Progenitor cell of endocrine pancreas (in vitro differentiated cells): ENCODE results near the gene KCND1. TPM values are rescaled to one million over a fixed set of nuclear protein-coding genes. Genes with fewer than 3 reads are reported as not detected.
A peak's percentile ranks its signal among the peaks of the same experiment; 100 is the strongest.

ENCODE experiments used
- DNase-seq: peaks from one replicate; pipeline ENCODE4 v3.0.0; 2021; ENCODE audit warnings: low spot score; ENCODE audit not compliant: unreplicated experiment
- H3K27ac Mint-ChIP-seq: 2 replicates; pipeline ENCODE4 v1.8.0; 2021; ENCODE audit warnings: mild to moderate bottlenecking, moderate library complexity, mixed read lengths
- H3K27me3 Mint-ChIP-seq: 2 replicates; pipeline ENCODE4 v1.8.0; 2021; ENCODE audit warnings: mixed read lengths
- H3K36me3 Mint-ChIP-seq: 2 replicates; pipeline ENCODE4 v1.8.0; 2022; ENCODE audit warnings: mixed read lengths; ENCODE audit not compliant: insufficient read depth
- H3K4me1 Mint-ChIP-seq: 2 replicates; pipeline ENCODE4 v1.8.0; 2021; ENCODE audit warnings: low read depth, mixed read lengths
- H3K4me3 Mint-ChIP-seq: 2 replicates; pipeline ENCODE4 v1.8.0; 2021; ENCODE audit warnings: low read depth, mild to moderate bottlenecking, moderate library complexity, mixed read lengths
- H3K9me3 Mint-ChIP-seq: 2 replicates; pipeline ENCODE4 v1.8.0; 2021; ENCODE audit warnings: low read depth, mixed read lengths
- total RNA-seq: library from RNA; stranded (reverse); gene quantifications from 2 replicates; pipeline ENCODE4 v1.2.1, GENCODE V29; 2021
- TF ChIP-seq, protein P1 (sequence below): fragments of 200-600 bp; sonication (generic); IDR thresholded peaks from one replicate; pipeline ENCODE4 v1.5.0; 2021; ENCODE audit warnings: antibody characterized with exemption, mild to moderate bottlenecking; ENCODE audit not compliant: unreplicated experiment

Gene KCND1
- total RNA-seq, 1 donor from 2014 or later, result 8.2 TPM

DNA sequence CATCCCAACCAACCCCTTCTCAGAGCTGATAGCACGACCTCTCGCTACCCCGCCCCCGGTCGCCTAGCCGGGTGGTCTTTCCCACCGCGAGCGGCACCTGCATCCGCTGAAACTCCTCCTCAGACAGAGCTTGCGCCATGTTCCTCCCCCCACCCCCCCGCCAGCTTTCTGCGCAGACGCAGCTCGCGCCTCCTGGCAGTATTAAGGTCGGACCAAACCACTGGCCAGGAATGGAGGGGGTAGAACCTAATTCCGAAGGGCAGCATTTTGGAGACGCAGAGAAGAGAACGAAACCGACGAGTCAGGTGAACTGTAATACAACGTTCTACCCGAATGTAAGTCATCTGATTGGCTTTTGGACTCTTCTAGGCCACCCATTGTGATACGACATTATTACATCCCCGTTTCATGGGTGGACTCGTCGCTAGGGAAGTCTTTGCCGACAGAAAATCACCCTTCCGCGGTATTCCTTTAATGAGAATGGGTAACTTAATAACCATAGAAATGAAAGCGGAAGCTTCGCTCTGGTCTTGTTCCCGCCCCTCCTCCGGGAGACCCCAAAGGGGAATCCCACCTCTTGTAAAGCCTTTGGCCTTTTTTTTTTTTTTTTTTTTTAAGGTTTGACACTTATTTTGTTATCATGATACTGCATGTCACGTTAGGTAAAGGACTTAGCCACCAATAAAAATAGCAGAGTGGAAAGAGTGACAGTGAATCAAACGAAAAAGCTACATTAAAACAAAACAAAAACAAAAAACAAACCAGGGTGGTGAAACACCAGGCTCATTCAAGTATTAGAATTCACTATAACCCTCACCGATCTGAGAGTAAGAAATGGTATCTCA lies 30.7 kb upstream of the KCND1 start, which contains the start of gene GRIPAP1:
GRIPAP1 (minus strand) TSS at position 174 of the 845 bp plus-strand sequence; CDS start at position 139, 35 bp downstream.
- DNase-seq, result peak; percentile 51
- Mint-ChIP-seq H3K27ac (peak within 1 kb of the TSS; percentile 97), H3K9me3 (peaks cover 16% of the 10 kb centered on the region), H3K27me3 (no peaks in the 10 kb centered on the region), H3K4me3 (peak within 1 kb of the TSS; percentile 99), H3K4me1 (peaks cover 11% of the 10 kb centered on the region), H3K36me3 (peaks cover 8% of the 10 kb centered on the region)
- TF ChIP-seq, protein P1, sequence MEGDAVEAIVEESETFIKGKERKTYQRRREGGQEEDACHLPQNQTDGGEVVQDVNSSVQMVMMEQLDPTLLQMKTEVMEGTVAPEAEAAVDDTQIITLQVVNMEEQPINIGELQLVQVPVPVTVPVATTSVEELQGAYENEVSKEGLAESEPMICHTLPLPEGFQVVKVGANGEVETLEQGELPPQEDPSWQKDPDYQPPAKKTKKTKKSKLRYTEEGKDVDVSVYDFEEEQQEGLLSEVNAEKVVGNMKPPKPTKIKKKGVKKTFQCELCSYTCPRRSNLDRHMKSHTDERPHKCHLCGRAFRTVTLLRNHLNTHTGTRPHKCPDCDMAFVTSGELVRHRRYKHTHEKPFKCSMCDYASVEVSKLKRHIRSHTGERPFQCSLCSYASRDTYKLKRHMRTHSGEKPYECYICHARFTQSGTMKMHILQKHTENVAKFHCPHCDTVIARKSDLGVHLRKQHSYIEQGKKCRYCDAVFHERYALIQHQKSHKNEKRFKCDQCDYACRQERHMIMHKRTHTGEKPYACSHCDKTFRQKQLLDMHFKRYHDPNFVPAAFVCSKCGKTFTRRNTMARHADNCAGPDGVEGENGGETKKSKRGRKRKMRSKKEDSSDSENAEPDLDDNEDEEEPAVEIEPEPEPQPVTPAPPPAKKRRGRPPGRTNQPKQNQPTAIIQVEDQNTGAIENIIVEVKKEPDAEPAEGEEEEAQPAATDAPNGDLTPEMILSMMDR, result no peak

DNA sequence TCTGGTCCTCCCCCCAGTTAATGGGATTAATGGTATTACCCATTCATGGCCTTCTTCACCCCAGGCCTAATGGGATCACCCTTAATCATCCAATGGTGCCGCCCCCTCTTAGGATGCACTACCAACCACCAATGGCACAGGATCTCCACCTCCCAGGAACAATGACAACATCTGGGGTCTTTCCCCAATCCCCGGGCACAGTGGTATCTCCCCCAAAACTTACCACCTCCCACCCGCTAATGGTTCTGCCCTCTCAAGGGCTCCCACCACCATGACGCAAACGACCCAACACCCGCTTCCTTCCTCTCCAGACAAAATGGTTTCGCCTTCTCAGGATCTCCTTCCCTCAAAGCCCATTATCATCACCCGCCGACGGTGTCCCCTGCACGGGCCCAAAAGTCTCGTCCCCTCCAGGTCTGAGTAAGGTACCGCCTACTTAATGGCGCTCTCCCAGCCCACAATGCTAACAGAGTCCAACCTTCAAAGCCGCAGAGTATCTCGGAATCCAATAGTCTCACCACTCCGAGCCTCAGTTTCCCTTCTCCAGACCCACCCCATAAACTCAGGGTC lies 30.0 kb upstream of the KCND1 start:
- TF ChIP-seq, protein P1, result no peak
- no peak for DNase-seq
- no peaks in the 10 kb centered on the region for H3K27me3 Mint-ChIP-seq
- H3K4me1 Mint-ChIP-seq, result peaks cover 10% of the 10 kb centered on the region
- H3K36me3 Mint-ChIP-seq, result peaks cover 11% of the 10 kb centered on the region
- peaks cover 19% of the 10 kb centered on the region for H3K9me3 Mint-ChIP-seq
- peak overlapping the region; percentile 99 for H3K4me3 Mint-ChIP-seq
- peak overlapping the region; percentile 97 for H3K27ac Mint-ChIP-seq

DNA sequence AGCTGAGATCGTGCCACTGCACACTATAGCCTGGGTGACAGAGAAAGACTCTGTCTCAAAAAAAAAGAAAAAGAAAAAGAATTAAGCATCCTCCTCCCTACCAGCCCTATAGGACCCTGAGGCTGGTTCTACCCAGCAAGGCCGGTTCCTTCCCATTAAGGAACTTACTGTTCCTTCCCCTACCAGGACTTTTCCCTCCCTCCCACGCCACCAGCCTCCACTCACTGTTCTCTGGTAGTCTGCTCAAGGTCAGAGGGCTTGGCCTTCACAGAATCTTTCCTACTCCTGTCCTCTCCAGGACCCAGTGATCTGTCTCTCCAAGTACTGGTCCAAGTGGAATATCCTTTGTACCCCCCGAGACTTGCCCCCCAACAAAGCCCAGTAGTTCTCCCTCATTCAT lies 29.0 kb upstream of the KCND1 start:
- peaks cover 10% of the 10 kb centered on the region for H3K4me1 Mint-ChIP-seq
- H3K4me3 Mint-ChIP-seq, result peak overlapping the region; percentile 99
- no peaks in the 10 kb centered on the region for H3K27me3 Mint-ChIP-seq
- peaks cover 11% of the 10 kb centered on the region for H3K36me3 Mint-ChIP-seq
- TF ChIP-seq, protein P1, result no peak
- no peak overlapping the region for H3K27ac Mint-ChIP-seq
- H3K9me3 Mint-ChIP-seq, result peaks cover 18% of the 10 kb centered on the region
- DNase-seq, result no peak

DNA sequence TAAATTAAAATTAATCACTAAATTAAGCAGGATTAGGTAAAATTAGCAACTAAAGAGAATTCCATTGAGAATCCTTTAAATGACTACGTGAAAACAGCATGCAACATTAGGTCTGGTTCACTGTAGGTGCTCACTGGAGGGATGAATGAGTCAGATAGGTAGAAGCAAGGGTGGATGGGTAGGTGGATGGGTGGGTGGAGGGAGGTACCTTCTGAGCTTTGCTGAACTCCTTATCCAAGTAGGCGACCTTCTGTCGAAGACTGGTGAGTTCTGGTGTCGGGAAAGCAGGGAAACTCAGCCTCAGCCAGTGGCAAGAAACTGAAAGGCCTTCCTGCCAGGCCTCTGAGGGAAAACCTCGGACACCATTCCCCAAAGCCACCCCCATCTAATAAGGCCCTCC lies 27.4 kb upstream of the KCND1 start:
- DNase-seq, result no peak
- H3K36me3 Mint-ChIP-seq, result peaks cover 15% of the 10 kb centered on the region
- TF ChIP-seq, protein P1, result no peak
- no peaks in the 10 kb centered on the region for H3K27me3 Mint-ChIP-seq
- peaks cover 22% of the 10 kb centered on the region for H3K9me3 Mint-ChIP-seq
- no peak overlapping the region for H3K27ac Mint-ChIP-seq
- H3K4me3 Mint-ChIP-seq, result no peak overlapping the region
- H3K4me1 Mint-ChIP-seq, result peaks cover 10% of the 10 kb centered on the region

DNA sequence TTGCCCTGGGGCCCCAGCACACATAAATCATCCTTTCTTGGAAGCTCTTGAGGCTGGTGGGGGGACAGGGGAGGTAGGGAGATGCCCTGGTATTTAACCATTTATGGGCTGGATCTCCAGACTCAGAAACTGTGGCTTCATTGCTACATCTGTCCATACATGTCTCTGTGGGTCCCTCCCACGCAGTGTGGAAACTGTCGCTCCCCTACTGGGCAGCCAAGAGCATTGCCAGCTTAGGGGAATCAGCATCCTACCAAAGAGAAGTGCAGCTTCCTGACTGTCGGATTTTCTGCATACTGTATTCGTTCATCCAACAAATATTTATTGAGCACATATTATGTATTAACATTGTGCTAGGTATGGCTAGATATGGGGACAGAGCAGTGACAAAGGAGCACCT lies 26.7 kb upstream of the KCND1 start:
- Mint-ChIP-seq H3K36me3 (peaks cover 16% of the 10 kb centered on the region), H3K27ac (no peak overlapping the region), H3K4me1 (peaks cover 7% of the 10 kb centered on the region), H3K9me3 (peaks cover 19% of the 10 kb centered on the region), H3K27me3 (no peaks in the 10 kb centered on the region), H3K4me3 (no peak overlapping the region)
- TF ChIP-seq, protein P1, result no peak
- no peak for DNase-seq
